ENCODE measurements around the gene CCSAP. TPM values are rescaled to one million over a fixed set of nuclear protein-coding genes. Genes with fewer than 3 reads are reported as not detected.
A peak's percentile ranks its signal among the peaks of the same experiment; 100 is the strongest.

CCSAP gene
- total and polyA plus RNA-seq, 2 of the 13 experiments (the other 11 are each of a cell fraction or from before 2014, with no cell fraction given) = 3.7 to 9.0 TPM

DNA sequence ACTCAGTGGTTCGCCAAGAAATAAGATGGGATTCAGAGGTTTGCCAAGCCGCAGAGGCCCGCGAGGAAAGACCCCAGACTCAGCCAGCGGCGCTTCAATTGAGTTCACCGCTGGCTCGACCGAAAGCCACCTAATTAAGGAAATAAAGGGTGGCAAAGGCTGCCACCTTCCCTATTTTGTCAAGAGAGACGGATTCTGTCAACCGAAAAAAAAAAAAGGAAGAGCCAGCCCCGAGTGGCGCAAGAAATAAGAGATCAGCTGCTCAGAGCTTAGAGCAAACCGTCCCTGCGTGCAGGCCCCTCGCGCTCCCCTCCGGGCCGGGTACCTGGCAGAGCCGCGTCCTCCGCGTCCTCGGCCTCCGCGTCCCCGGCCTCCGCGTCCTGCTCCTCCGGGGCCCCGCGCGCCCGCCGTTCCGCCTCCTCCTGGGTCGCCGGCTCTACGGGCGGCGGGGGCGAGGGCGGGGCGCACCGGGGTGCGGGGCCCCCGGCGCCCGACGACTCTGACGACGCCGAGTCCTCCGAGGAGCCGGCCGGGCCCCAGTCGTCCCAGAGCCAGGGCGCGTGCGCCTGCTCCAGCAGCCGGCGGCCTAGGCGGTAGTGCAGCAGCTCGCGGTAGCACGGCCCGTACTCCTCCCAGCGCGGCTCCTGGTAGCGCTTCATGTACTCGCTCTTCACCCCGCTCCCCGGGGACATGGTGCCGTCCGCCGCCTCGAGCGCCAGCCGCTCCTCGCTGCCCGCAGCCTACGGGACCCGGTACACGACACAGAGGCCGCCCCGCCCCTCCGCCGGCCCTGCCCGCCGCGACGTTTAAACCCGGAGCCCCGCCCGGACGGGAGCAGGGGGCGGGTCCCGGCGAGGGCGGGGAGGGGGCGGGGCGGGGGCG is 832 bp downstream of the CCSAP start (continued):
- TF ChIP-seq, protein P1, sequence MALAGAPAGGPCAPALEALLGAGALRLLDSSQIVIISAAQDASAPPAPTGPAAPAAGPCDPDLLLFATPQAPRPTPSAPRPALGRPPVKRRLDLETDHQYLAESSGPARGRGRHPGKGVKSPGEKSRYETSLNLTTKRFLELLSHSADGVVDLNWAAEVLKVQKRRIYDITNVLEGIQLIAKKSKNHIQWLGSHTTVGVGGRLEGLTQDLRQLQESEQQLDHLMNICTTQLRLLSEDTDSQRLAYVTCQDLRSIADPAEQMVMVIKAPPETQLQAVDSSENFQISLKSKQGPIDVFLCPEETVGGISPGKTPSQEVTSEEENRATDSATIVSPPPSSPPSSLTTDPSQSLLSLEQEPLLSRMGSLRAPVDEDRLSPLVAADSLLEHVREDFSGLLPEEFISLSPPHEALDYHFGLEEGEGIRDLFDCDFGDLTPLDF (CRISPR knock-in tag; IDR thresholded peaks at IDR 0.05) = no peak
- TF ChIP-seq KDM2A (CRISPR knock-in tag; IDR thresholded peaks at IDR 0.05; ENCODE audit: borderline replicate concordance, low read depth) (peak; percentile 41; the same call in 1 of the 2 replicates), ZNF781 (CRISPR knock-in tag; IDR thresholded peaks at IDR 0.05; ENCODE audit: borderline replicate concordance, not compliant biosample characterization) (no peak), KDM3A (CRISPR knock-in tag; IDR thresholded peaks at IDR 0.05; ENCODE audit: low read depth) (0 out of 2 replicates have a peak, but pooled peaks have one; percentile 20), ZNF713 (CRISPR knock-in tag; IDR thresholded peaks at IDR 0.05) (no peak), IKZF5 (CRISPR knock-in tag; IDR thresholded peaks at IDR 0.05) (peak; percentile 13; the same call in 1 of the 2 replicates), ZNF589 (CRISPR knock-in tag; conservative IDR thresholded peaks at IDR 0.05) (0 out of 2 replicates have a peak, but pooled peaks have one; percentile 23), ARNT2 (CRISPR knock-in tag; IDR thresholded peaks at IDR 0.05; ENCODE audit: low read depth) (peak; percentile 56; the same call in 1 of the 2 replicates), GATA4 (IDR thresholded peaks at IDR 0.05; ENCODE audit: borderline replicate concordance, low read depth) (0 out of 2 replicates have a peak, but pooled peaks have one; percentile 42), FOXO1 (CRISPR knock-in tag; IDR thresholded peaks at IDR 0.05) (0 out of 2 replicates have a peak, but pooled peaks have one; percentile 9), TBL1XR1 (IDR thresholded peaks at IDR 0.05; ENCODE audit: borderline replicate concordance, low read length, partially characterized antibody) (no peak), MEIS1 (CRISPR knock-in tag; IDR thresholded peaks at IDR 0.05; ENCODE audit: borderline replicate concordance) (0 out of 2 replicates have a peak, but pooled peaks have one; percentile 13), ERF (CRISPR knock-in tag; IDR thresholded peaks at IDR 0.05) (peak; percentile 46; the same call in 1 of the 2 replicates), KAT7 (CRISPR knock-in tag; IDR thresholded peaks at IDR 0.05; ENCODE audit: borderline replicate concordance) (peak; percentile 83; the same call in 1 of the 2 replicates), ZNF24 (IDR thresholded peaks at IDR 0.05) (no peak), ZNF263 (CRISPR knock-in tag; IDR thresholded peaks at IDR 0.05) (peak; percentile 64)
- TF ChIP-seq, protein P2, sequence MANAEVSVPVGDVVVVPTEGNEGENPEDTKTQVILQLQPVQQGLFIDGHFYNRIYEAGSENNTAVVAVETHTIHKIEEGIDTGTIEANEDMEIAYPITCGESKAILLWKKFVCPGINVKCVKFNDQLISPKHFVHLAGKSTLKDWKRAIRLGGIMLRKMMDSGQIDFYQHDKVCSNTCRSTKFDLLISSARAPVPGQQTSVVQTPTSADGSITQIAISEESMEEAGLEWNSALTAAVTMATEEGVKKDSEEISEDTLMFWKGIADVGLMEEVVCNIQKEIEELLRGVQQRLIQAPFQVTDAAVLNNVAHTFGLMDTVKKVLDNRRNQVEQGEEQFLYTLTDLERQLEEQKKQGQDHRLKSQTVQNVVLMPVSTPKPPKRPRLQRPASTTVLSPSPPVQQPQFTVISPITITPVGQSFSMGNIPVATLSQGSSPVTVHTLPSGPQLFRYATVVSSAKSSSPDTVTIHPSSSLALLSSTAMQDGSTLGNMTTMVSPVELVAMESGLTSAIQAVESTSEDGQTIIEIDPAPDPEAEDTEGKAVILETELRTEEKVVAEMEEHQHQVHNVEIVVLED (CRISPR knock-in tag; IDR thresholded peaks at IDR 0.05; ENCODE audit: borderline replicate concordance) = peak; percentile 36; the same call in 1 of the 2 replicates
- TF ChIP-seq, protein P3, sequence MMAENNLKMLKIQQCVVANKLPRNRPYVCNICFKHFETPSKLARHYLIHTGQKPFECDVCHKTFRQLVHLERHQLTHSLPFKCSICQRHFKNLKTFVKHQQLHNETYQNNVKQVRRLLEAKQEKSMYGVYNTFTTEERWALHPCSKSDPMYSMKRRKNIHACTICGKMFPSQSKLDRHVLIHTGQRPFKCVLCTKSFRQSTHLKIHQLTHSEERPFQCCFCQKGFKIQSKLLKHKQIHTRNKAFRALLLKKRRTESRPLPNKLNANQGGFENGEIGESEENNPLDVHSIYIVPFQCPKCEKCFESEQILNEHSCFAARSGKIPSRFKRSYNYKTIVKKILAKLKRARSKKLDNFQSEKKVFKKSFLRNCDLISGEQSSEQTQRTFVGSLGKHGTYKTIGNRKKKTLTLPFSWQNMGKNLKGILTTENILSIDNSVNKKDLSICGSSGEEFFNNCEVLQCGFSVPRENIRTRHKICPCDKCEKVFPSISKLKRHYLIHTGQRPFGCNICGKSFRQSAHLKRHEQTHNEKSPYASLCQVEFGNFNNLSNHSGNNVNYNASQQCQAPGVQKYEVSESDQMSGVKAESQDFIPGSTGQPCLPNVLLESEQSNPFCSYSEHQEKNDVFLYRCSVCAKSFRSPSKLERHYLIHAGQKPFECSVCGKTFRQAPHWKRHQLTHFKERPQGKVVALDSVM (CRISPR knock-in tag; IDR thresholded peaks at IDR 0.05) = peak; percentile 98
- TF ChIP-seq, protein P4, sequence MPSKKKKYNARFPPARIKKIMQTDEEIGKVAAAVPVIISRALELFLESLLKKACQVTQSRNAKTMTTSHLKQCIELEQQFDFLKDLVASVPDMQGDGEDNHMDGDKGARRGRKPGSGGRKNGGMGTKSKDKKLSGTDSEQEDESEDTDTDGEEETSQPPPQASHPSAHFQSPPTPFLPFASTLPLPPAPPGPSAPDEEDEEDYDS (CRISPR knock-in tag; IDR thresholded peaks at IDR 0.05) = peak; percentile 80
- TF ChIP-seq, protein P5, sequence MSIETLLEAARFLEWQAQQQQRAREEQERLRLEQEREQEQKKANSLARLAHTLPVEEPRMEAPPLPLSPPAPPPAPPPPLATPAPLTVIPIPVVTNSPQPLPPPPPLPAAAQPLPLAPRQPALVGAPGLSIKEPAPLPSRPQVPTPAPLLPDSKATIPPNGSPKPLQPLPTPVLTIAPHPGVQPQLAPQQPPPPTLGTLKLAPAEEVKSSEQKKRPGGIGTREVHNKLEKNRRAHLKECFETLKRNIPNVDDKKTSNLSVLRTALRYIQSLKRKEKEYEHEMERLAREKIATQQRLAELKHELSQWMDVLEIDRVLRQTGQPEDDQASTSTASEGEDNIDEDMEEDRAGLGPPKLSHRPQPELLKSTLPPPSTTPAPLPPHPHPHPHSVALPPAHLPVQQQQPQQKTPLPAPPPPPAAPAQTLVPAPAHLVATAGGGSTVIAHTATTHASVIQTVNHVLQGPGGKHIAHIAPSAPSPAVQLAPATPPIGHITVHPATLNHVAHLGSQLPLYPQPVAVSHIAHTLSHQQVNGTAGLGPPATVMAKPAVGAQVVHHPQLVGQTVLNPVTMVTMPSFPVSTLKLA (IDR thresholded peaks at IDR 0.05) = no peak
